H1 (cell line): ENCODE results near the gene NAPA. TPM values are rescaled to one million over a fixed set of nuclear protein-coding genes. Genes with fewer than 3 reads are reported as not detected.

Experiments used
- CTCF ChIA-PET: fragments of 300-600 bp; sonication (Branson Sonifier 250); formaldehyde crosslinking; loops from one replicate; lab custom pipeline; 2021; ENCODE audit not compliant: partially characterized antibody; lab: Charles Lee
- POLR2A ChIA-PET: fragments of 300-600 bp; sonication (Branson Sonifier 250); formaldehyde crosslinking; loops from one replicate; lab custom pipeline; 2021; ENCODE audit warnings: inconsistent platforms; ENCODE audit not compliant: partially characterized antibody; lab: Charles Lee
- DNase-seq, 2 experiments: peaks; one replicate each; pipeline versions ENCODE4 v3.0.0 to v3.0.0-alpha.2; 2010 to 2022; ENCODE audit warnings: low spot score in 2 of 2, low read depth in 1 of 2, mixed read lengths in 1 of 2
- FAIRE-seq: peaks from 2 replicates; lab custom pipeline; 2011; peaks lifted over from hg19 to GRCh38; lab: Jason Lieb, UNC
- H2AFZ ChIP-seq: 2 replicates; pipeline ENCODE4 v1.8.1; 2012; ENCODE audit warnings: low read length, inconsistent platforms
- H2AK5ac ChIP-seq: 2 replicates; pipeline ENCODE4 v1.6.1; 2013; ENCODE audit warnings: low read depth, low read length
- H2BK120ac ChIP-seq: replicated peaks from 2 replicates; pipeline ENCODE3; 2013; ENCODE audit warnings: low read depth, low read length, inconsistent platforms
- H2BK12ac ChIP-seq: 2 replicates; pipeline ENCODE4 v1.6.1; 2013; ENCODE audit warnings: low read depth, low read length
- H2BK15ac ChIP-seq: 2 replicates; pipeline ENCODE4 v1.6.1; 2013; ENCODE audit warnings: low read length
- H2BK20ac ChIP-seq: 2 replicates; pipeline ENCODE4 v1.6.1; 2013; ENCODE audit warnings: low read length
- H2BK5ac ChIP-seq: 2 replicates; pipeline ENCODE4 v1.6.1; 2013; ENCODE audit warnings: low read depth, low read length
- H3K14ac ChIP-seq: 2 replicates; pipeline ENCODE4 v1.6.1; 2013; ENCODE audit warnings: inconsistent platforms; ENCODE audit not compliant: insufficient read length
- H3K18ac ChIP-seq: 2 replicates; pipeline ENCODE4 v1.6.1; 2013; ENCODE audit warnings: low read length; ENCODE audit errors: extremely low read depth
- H3K23ac ChIP-seq: 2 replicates; pipeline ENCODE4 v1.6.1; 2013; ENCODE audit warnings: inconsistent platforms; ENCODE audit not compliant: insufficient read length
- H3K23me2 ChIP-seq: 2 replicates; pipeline ENCODE4 v1.6.1; 2013; ENCODE audit warnings: low read depth, low read length
- H3K27ac ChIP-seq: 2 replicates; pipeline ENCODE4 v1.6.1; 2011; ENCODE audit warnings: low read depth, low read length, inconsistent platforms
- H3K27me3 ChIP-seq, 4 experiments: replicated peaks in 1 of 4; 1 replicate in 1 of 4; 2 replicates in 3 of 4; pipeline versions ENCODE4 v1.6.1 to v1.8.1; 2011 to 2013; ENCODE audit warnings: low read length in 3 of 4, mild to moderate bottlenecking in 3 of 4, inconsistent platforms in 2 of 4, mixed read lengths in 2 of 4, moderate library complexity in 1 of 4; ENCODE audit not compliant: control insufficient read depth in 3 of 4, insufficient read depth in 3 of 4; ENCODE audit errors: extremely low read depth in 1 of 4
- H3K36me3 ChIP-seq, 4 experiments: 2 replicates each; pipeline versions ENCODE4 v1.6.1 to v1.8.1; 2011 to 2013; ENCODE audit warnings: mild to moderate bottlenecking in 4 of 4, low read length in 3 of 4, moderate library complexity in 2 of 4, control low read depth in 1 of 4, inconsistent platforms in 1 of 4; ENCODE audit not compliant: insufficient read depth in 4 of 4, control insufficient read depth in 2 of 4
- H3K4ac ChIP-seq: replicated peaks from 2 replicates; pipeline ENCODE3; 2013; ENCODE audit warnings: low read length, low read depth, mixed read lengths, inconsistent platforms; ENCODE audit not compliant: insufficient read length
- H3K4me1 ChIP-seq, 4 experiments: replicated peaks in 1 of 4; 1 replicate in 1 of 4; 2 replicates in 3 of 4; pipeline versions ENCODE4 v1.6.1 to v1.8.1; 2011 to 2013; ENCODE audit warnings: low read length in 3 of 4, inconsistent platforms in 2 of 4, mixed read lengths in 1 of 4; ENCODE audit not compliant: insufficient read depth in 4 of 4, control insufficient read depth in 3 of 4
- H3K4me2 ChIP-seq, 2 experiments: 2 replicates each; pipeline versions ENCODE4 v1.6.1 to v1.8.1; 2011 to 2013; ENCODE audit warnings: low read depth in 2 of 2, low read length in 2 of 2, control low read depth in 1 of 2, inconsistent platforms in 1 of 2, mild to moderate bottlenecking in 1 of 2; ENCODE audit not compliant: insufficient read depth in 1 of 2
- H3K4me3 ChIP-seq, 4 experiments: fragments of 200-600, 300-600 bp in 1 of 4; sonication (generic), shearing (Covaris generic), sonication (Bioruptor Twin) in 1 of 4; 2 replicates each; pipeline versions ENCODE4 v1.5.1 to v1.8.1; 2011 to 2016; ENCODE audit warnings: low read length in 4 of 4, low read depth in 3 of 4, control low read depth in 2 of 4, inconsistent platforms in 2 of 4, mild to moderate bottlenecking in 2 of 4, mixed read lengths in 1 of 4, moderate library complexity in 1 of 4; ENCODE audit not compliant: insufficient read depth in 2 of 4; ENCODE audit errors: extremely low read depth in 1 of 4
- H3K56ac ChIP-seq: replicated peaks from 2 replicates; pipeline ENCODE3; 2013; ENCODE audit warnings: low read depth, mild to moderate bottlenecking, mixed read lengths, low read length, inconsistent platforms; ENCODE audit not compliant: insufficient read length
- H3K79me1 ChIP-seq: 2 replicates; pipeline ENCODE4 v1.6.1; 2013; ENCODE audit warnings: low read depth, low read length, control low read depth
- H3K79me2 ChIP-seq, 2 experiments: 2 replicates each; pipeline versions ENCODE4 v1.6.1 to v1.8.1; 2012 to 2013; ENCODE audit warnings: low read length in 2 of 2, mild to moderate bottlenecking in 2 of 2, inconsistent platforms in 1 of 2; ENCODE audit not compliant: insufficient read depth in 2 of 2, control insufficient read depth in 1 of 2
- H3K9ac ChIP-seq, 4 experiments: replicated peaks in 1 of 4; 1 replicate in 1 of 4; 2 replicates in 3 of 4; pipeline versions ENCODE4 v1.6.1 to v1.8.1; 2011 to 2013; ENCODE audit warnings: low read depth in 3 of 4, low read length in 3 of 4, control low read depth in 2 of 4, mild to moderate bottlenecking in 2 of 4, moderate library complexity in 2 of 4, inconsistent platforms in 1 of 4; ENCODE audit errors: extremely low read depth in 1 of 4
- H3K9me3 ChIP-seq, 2 experiments: 2 replicates each; pipeline versions ENCODE4 v1.6.1 to v1.8.1; 2012 to 2013; ENCODE audit warnings: mild to moderate bottlenecking in 2 of 2, moderate library complexity in 2 of 2, control low read depth in 1 of 2, inconsistent platforms in 1 of 2, low read depth in 1 of 2, low read length in 1 of 2, mixed read lengths in 1 of 2; ENCODE audit not compliant: insufficient read depth in 2 of 2
- H4K20me1 ChIP-seq, 2 experiments: replicated peaks in 1 of 2; 2 replicates each; pipeline versions ENCODE3 to v1.8.1; 2011 to 2013; ENCODE audit warnings: inconsistent platforms in 2 of 2, low read length in 2 of 2, mild to moderate bottlenecking in 1 of 2; ENCODE audit not compliant: insufficient read depth in 2 of 2, control insufficient read depth in 1 of 2
- H4K5ac ChIP-seq: 2 replicates; pipeline ENCODE4 v1.6.1; 2013; ENCODE audit warnings: low read length, low read depth, mixed read lengths, inconsistent platforms; ENCODE audit not compliant: insufficient read length
- H4K8ac ChIP-seq: 2 replicates; pipeline ENCODE4 v1.8.0; 2013; ENCODE audit warnings: mild to moderate bottlenecking, moderate library complexity, low read length, inconsistent platforms; ENCODE audit not compliant: insufficient read depth; ENCODE audit errors: extremely low read depth
- H4K91ac ChIP-seq: replicated peaks from 2 replicates; pipeline ENCODE3; 2013; ENCODE audit warnings: low read length, mixed read lengths, inconsistent platforms; ENCODE audit not compliant: insufficient read length
- CREB1 ChIP-seq: IDR thresholded peaks from 2 replicates; pipeline ENCODE4 v1.6.1; 2012; ENCODE audit warnings: inconsistent platforms
- JUN ChIP-seq: IDR thresholded peaks from 2 replicates; pipeline ENCODE4 v1.6.1; 2011; ENCODE audit warnings: low read depth, mild to moderate bottlenecking, improper control_type of control experiment, low read length
- SUZ12 ChIP-seq: fragments of 200-600 bp; sonication (generic); IDR thresholded peaks from 2 replicates; pipeline ENCODE4 v1.6.1; 2012; ENCODE audit warnings: mild to moderate bottlenecking, inconsistent platforms, low read length, moderate library complexity, mixed read lengths
- TAF1 ChIP-seq: IDR thresholded peaks from 2 replicates; pipeline ENCODE4 v1.6.1; 2011; ENCODE audit warnings: mild to moderate bottlenecking, low read depth, low read length
- TAF7 ChIP-seq: optimal IDR thresholded peaks from 2 replicates; pipeline ENCODE3; 2011; ENCODE audit warnings: low read depth, mild to moderate bottlenecking, inconsistent platforms, low read length, moderate library complexity, borderline replicate concordance
- TCF12 ChIP-seq: IDR thresholded peaks from 2 replicates; pipeline ENCODE4 v1.6.1; 2011; ENCODE audit warnings: low read depth, mild to moderate bottlenecking, low read length
- ZNF274 ChIP-seq: IDR thresholded peaks from 2 replicates; pipeline ENCODE4 v1.7.0; 2012; ENCODE audit warnings: low read length, borderline replicate concordance; ENCODE audit errors: extremely low read depth
- WGBS, 2 experiments: shearing (Covaris generic) in 1 of 2; methylation state at CpG; one replicate each; pipeline versions ENCODE4 v1.1.6 to v1.1.7; 2013 to 2015; ENCODE audit warnings: low lambda C conversion rate in 2 of 2, mixed read lengths in 2 of 2, inconsistent platforms in 1 of 2, low coverage in 1 of 2, missing lambda C conversion rate in 1 of 2; ENCODE audit not compliant: insufficient replicate concordance in 2 of 2, insufficient coverage in 1 of 2, insufficient read length in 1 of 2; ENCODE audit errors: extremely low coverage in 1 of 2, missing lambda C conversion rate in 1 of 2; 5-methylcytosine and 5-hydroxymethylcytosine counted together
- polyA plus RNA-seq, 7 experiments: library from polyadenylated mRNA; depleted of rRNA in 3 of 7; stranded (reverse) in 5 of 7; unstranded in 2 of 7; fragments of >200 nt in 5 of 7; fragments of 200-250 nt in 2 of 7; gene quantifications; 1 replicate in 5 of 7; 2 replicates in 1 of 7; 4 replicates in 1 of 7; pipeline versions ENCODE4 v1.2.1 to v1.2.3, GENCODE V29; 2011 to 2013; ENCODE audit warnings: missing spikeins in 2 of 7, mixed read lengths in 2 of 7
- total RNA-seq: library from RNA; stranded (reverse); fragmentation: NEBNext Ultra II Directional; extraction: Animal tissue kit (Norgen Biotek cat#: 25700); gene quantifications from 2 replicates; pipeline ENCODE4 v1.2.1, GENCODE V29; 2021

Gene NAPA
- total and polyA plus RNA-seq, 2 of the 8 experiments (the other 6 are each of a cell fraction or from before 2014, with no cell fraction given) = 58.5 to 78.2 TPM

DNA sequence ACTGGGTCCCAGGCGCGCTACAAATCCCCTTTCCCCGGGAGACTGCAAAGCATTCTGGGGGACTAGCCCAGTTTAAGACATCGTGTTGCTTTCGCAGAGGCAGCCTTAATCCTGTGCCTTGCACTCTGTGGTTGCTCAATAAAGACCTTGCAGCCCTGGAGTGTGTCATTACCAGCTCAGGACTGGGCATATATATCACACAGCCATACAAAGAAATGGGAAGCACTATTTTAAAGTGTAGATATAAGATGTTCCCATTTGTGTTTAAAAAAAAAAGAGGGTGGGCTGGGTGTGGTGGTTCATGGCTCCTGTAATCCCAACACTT, 11.1 kb downstream of the NAPA start:
- H3K4me1 ChIP-seq = peaks cover 0 to 14% (median 4%) of the 10 kb centered on the region in 4 experiments; a peak in 5 of 7 replicates
- H3K23ac ChIP-seq = no peak overlapping the region
- TF ChIP-seq ZNF274 (no peak), TAF7 (no peak), TAF1 (no peak), CREB1 (no peak), TCF12 (no peak), SUZ12 (no peak), JUN (no peak)
- peaks cover 0 to 28% of the 10 kb centered on the region in 2 experiments; a peak in 2 of 4 replicates for H3K79me2 ChIP-seq
- H3K4ac ChIP-seq = no peak overlapping the region
- no peak overlapping the region for H3K4me2 ChIP-seq
- no peak overlapping the region for H2BK20ac ChIP-seq
- H4K91ac ChIP-seq = no peak overlapping the region
- CTCF ChIA-PET = interaction anchor here (0.8 to 1.4 kb wide), 6 partner anchors 9 to 203 kb away, joined by 3 to 5 read pairs (median 4); partner anchors contain the start of gene KPTN
- 72% methylated on average over 5 of the region's 5 CpGs; no CpG with 5 or more reads in 1 of the 2 experiments for WGBS, 2 experiments
- H2BK15ac ChIP-seq = no peak overlapping the region
- H4K5ac ChIP-seq = no peak overlapping the region
- no peak overlapping the region for H3K18ac ChIP-seq
- DNase-seq = no peak
- FAIRE-seq = no peak
- H2BK120ac ChIP-seq = no peak overlapping the region
- H2AFZ ChIP-seq = no peak overlapping the region
- H3K27me3 ChIP-seq = no peaks in the 10 kb centered on the region
- H3K14ac ChIP-seq = no peak overlapping the region
- no peak overlapping the region for H3K56ac ChIP-seq
- H4K8ac ChIP-seq = no peak overlapping the region
- peaks cover 0 to 6% of the 10 kb centered on the region in 2 experiments for H4K20me1 ChIP-seq
- H2BK5ac ChIP-seq = no peak overlapping the region
- H3K36me3 ChIP-seq = no peaks in the 10 kb centered on the region
- H2AK5ac ChIP-seq = no peak overlapping the region
- no peak overlapping the region for H2BK12ac ChIP-seq
- H3K27ac ChIP-seq = no peak overlapping the region
- H3K79me1 ChIP-seq = peaks cover 11% of the 10 kb centered on the region
- POLR2A ChIA-PET = interaction anchor here (0.9 to 5.0 kb wide), 2 partner anchors 9 to 19 kb away, joined by 4 to 17 read pairs; partner anchors contain the start of gene KPTN
- no peaks in the 10 kb centered on the region for H3K23me2 ChIP-seq
- H3K9me3 ChIP-seq = no peaks in the 10 kb centered on the region
- no peak overlapping the region for H3K4me3 ChIP-seq
- no peak overlapping the region for H3K9ac ChIP-seq
